HG03575 (cell line): ENCODE results near the gene COL6A3.
"Not testable (repeated sequence)": the region's sequence is repeated elsewhere in the genome, so short reads cannot be mapped to it uniquely, and the experiment has no call there.

Experiments used
- ATAC-seq: cut with Tn5 transposase; IDR thresholded peaks from one replicate; pipeline ENCODE4 v1.9.1; 2021; ENCODE audit not compliant: unreplicated experiment, insufficient number of reproducible peaks, low FRiP score; ENCODE audit errors: extremely low read depth

The COL6A3 gene

DNA sequence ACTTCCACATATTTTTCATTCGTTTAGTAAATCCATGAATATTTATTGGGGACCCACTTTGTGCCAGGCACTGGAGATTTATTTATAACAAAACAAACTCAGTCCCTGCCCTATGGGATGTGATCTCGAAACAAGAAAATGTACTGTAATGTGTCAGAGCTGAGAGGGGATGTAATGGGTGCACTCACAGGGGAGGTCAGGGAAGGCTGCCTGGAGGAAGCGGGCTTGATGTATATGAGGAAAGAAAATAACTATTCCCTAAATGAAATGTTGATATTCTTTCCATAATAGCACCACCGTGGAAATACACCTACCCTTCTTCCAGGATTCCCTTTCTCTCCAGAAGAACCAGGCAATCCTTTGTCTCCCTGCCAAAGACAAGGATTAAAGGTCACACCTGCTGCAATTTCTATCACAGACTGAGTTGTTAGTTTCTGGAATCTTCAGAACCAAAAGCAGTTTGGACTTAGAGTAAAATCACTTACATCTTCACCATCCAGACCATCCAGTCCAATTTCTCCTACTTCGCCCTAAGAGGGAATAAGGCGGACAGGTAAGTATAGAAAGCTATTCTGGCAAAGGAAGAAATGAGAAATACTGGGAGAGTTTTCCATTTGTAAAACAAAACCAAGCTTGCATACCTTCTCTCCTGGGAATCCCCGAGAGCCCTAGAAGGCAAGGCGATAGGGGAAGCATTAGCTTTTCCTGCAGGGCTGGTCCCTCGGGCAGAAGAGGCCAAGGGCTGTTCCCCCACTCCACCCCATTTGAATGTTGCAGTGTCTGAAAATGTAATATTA lies 55.0 kb downstream of the COL6A3 start:
- no peak for ATAC-seq

DNA sequence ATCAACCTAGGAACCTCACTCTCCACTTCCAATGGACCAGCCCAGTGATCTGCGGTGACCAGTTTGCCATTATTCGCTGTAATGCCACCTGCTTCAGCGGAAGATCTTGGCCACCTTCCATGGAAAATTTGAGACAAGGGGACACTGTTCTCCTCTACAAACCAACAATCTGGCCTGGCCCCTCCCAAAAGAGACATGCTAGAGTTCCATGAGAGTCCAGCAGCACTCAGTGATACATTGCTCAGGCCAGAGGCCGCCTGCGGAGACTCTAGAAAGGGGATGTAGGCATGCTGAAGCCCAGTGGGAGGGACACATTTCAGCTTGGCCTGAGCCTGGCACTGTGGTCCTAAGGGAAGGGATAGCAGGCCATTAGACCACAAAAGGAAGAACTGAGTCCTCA lies 58.3 kb downstream of the COL6A3 start:
- no peak for ATAC-seq

DNA sequence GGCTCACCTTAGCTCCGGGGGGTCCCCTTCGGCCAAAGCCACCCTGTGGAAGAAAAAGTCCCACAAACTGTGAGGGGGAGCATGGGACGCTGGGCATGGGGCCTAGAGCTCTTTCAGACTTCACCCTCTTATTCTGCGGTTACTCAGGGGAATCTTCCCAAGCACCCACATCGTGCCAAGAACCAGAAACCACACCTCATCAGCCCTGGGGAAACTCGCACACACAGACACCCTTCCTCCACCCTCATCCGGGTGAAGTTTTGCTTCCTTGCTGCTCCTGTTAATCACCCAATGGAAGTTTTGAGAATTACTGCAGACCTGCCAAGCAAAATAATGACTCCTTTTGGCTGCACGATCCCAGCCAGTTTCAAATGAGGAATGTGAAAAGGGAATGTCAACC lies 59.1 kb downstream of the COL6A3 start:
- ATAC-seq: no peak

DNA sequence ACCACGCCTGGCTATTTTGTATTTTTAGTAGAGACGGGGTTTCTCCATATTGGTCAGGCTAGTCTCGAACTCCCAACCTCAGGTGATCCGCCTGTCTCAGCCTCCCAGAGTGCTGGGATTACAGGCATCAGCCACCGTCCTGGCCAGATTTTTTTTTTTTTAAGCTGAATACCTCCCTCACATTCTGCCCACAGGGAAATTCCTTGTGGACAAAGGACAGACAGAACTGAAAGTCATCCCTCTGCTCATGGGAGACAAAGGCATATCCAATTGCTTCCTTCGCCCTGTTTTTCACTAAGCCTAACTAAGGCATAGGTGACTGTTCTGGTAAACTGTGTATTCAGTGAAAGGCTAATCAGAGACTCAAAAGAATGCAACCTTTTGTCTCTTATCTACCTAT lies 59.8 kb downstream of the COL6A3 start:
- not testable (repeated sequence) for ATAC-seq

DNA sequence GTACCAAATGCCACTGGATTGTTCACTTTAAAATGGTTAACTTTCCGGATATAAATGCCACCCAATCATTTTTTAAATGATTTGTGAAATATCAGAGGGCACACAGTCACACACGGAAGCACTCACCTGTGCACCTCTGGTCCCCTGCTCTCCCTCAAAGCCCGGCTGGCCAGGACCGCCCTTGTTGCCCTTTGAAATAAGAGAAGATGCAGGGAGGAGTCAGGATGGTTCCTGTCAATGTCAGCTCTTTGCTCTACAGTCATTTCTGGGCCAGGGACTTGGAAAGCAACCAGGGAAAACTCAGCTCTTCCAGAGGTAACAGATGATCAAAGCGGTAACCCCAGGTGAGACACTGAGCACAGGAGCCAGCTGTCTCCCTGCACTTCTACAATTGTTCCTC lies 60.7 kb downstream of the COL6A3 start:
- ATAC-seq: no peak

DNA sequence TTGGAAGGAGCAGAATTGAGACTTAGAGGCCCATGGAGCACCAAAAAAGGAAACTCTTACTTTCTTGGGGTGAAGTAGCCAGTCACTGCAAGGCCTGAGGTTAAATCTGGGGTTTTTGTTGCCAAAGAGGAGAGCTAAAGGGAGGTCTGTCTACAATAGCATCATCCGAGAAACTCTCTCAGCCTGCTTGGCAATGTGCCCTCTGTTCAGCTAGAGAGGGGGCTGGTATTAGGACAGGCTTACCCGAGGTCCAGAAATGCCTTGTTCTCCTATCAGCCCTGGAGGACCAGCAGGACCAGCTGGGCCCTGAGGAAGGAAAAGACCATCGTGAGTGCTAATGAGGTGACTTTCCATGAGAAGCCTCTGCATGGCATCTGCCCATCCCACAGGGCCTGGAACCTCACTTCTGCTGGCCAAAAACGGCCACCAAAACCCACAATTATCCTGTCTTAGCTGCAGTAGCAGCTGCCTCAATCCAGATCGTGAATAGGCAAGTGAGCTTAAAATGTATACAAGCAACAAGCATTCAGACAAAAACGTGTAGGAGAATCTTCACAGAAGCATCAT lies 61.6 kb downstream of the COL6A3 start:
- ATAC-seq: no peak

DNA sequence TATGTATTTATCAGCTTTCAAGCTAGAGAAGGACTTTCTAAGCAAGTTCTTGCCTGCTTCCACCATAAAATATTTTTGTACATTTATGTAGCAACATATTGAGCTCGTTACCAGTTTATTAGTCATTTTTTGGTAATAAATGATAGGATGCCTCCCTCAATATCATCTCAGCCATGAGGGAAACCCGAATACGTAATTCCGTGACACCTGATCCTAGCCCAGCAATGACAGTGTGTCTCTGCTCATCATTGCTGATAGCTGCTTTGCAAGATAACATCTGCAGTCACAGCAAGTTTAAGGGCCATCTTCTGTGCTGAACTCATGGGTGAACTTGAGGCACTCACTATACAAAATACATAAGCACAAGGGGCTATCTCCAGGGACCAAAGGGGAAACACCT lies 62.2 kb downstream of the COL6A3 start:
- no peak for ATAC-seq

DNA sequence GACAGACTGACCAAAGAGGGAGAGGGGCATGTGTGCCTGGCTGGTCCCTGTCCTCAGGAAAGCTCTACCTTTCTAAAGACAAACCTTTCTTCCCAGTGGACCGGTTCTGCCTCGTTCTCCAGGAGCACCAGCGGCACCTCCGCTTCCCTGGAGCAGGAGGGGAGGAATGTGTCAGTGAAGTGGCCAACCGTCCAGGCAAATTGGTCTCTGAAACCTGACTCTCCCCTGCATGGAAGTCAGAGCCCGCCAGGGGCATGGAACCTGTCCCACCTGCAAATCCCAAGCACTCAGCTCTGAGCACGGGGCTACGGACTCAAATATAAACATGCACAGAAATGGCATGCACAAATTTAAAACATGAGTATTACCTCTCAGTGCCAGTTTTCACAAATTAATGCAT lies 62.9 kb downstream of the COL6A3 start:
- ATAC-seq: no peak

DNA sequence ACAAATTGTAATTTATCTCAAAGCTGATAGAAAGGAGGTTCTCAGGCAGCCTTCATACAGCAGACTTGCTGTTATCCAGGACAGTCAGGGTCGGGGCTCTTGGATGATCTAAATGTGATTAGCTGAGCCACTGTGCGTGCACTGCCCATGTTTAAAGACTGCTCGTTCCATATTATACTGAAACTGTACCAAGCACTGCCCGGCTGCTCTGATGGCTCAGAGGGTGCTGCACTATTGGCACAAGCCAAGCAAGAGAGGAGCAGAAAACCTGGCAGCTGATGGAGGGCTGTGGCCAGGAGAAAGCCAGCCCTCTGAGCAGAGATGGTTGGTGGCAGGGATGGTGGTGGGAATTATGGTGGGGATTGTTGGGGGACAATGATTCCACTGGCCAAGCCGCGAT lies 63.4 kb downstream of the COL6A3 start:
- ATAC-seq: no peak

DNA sequence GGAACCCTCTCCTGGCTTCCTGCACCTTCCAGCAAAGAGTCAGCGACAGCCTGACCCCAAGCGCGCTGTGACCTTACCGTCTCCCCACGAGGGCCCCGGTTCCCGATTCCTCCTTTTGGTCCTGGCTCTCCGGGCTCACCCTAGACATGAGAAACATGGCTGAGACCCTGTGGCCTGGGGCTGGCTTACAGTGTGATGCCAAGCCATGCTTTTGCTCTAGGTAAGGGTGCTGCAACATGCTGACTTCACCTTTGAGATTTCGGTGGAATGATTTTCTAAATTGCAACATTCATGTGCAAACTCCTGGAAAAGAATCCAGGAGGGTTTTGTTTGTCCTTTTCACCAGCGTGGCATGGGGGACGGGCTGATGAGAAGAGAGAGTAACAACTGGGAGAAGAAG lies 63.9 kb downstream of the COL6A3 start:
- no peak for ATAC-seq

DNA sequence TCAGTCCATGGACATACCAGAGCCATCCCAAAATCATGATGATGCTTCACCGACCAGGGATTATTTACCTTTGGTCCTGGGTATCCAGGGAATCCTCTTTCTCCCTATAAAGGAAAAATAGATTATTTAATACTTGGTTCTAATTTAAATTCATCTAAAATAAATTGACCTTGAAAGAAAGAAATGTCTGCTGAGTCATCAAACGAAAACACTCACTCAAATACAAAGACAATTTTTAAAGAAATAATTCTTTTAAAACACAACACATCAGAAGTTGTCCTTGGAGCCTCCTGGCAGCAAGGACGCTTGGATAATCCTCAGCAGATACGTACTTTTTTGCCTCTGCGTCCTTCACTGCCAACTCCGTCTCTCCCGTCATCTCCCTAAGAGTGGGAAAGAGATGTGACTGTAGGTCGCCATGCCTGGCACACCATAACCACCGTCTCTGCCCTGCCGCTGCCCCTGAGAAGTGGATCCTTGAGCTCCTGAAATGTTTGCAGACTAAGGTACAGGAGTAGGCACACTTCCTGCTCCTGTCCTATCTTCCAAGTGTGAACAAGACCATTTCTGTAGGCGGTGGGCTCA lies 65.6 kb downstream of the COL6A3 start:
- no peak for ATAC-seq

DNA sequence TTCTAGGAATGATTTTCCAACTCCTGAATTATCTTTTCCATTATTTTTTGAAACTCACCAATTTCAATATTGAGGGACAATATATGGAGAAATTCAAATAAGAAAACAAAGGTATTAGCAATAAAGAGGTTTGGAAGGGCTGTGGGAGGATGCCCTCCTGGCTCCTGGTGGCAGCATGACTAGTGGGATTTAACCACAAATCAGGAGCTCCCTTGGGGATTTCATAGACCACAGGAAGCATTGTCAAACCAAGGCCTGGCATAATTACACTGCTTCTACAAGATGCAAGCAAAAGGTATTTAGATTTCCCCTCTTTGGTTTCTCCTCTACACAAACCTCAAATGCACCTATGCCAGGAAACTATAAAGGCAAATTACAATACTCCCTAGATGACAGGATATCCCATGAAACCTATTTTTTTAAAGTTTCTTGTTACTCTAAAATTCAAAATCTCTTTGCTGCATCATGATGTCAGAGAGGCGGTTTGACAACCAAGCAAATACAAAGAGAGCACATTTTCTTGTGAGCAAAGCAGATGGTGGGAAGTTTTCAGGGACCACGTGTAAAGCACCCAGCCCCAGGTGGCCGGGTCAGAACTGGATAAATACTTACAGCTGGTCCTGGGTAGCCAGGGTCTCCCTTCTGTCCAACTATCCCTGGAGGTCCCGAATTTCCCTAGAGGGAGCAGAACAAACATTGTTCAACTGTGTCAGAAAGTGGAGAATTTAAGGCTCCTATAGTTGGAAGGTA lies 67.9 kb downstream of the COL6A3 start:
- no peak for ATAC-seq

DNA sequence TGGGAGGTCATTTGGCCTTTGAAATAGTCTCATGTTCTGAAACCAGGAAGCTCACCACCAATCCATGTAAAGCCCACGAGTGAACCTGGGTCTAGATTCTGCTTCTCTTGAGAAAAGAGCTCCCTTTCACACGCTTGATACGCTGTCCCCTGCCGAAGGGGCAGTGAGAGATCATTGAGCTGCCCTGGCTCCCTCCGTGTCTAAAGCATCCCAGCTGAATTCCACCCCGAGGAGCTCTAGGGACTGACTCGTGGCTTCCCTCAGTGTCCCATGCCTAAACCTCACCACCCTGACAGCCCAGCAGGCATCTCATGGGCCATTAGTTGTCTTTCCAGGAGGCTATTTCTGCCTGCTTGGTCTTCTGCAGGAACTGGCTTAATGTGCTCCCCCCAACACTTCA lies 68.6 kb downstream of the COL6A3 start:
- no peak for ATAC-seq

DNA sequence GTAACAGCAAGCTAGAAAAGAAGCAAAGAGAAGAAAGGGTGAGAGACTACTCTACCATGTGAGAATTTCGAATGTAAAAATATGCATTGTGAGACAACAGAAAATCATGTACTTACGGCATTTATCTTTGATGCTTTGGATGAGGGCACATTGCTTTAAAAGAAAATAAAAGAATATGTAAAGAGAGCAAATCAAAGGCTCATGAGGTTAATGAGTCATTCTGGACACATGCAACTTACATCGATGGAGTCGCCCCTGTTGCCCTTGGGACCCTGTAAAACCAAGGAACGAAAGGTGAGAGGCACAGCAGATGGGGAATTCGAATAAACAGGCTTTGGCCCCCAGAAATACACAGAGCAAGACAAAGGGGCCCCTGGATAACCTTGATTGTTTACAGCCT lies 69.0 kb downstream of the COL6A3 start:
- ATAC-seq: no peak

DNA sequence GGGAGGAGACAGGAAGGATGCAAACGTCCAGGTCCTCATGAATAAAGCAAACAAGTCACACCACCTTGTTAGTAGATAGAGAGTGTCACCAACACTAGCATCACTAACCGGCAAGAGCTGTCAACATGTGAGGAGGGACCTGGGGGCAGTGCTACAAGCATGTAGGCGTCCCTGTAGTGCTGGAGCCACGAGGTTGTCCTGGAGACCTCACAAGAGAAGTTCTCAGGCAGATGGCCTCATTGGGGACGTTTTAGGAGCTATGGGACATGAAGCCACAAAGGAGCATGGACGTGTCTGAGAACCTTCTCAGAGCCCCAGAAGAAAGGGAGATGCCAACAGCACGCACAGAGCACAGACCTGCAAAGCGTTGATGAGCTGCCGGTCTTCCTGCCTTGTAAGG lies 70.0 kb downstream of the COL6A3 start:
- no peak for ATAC-seq

DNA sequence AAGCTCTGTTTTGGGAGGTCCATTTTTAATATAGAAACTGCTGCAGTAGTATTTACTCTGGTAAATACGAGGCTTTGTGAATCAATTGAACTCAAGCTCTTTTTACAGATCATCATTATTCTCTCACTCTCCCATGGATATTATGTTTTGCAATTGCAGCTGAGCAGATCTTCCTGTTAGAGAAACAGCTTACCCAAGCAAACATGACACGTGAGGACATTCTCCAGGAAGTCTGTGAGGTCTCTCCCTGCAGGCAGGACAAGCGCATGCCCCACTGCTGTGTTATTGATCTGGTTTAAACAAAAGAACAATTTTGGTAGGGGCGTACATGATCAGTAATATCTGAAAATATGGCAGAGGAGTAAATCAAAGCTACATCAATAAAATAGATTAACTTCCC lies 72.1 kb downstream of the COL6A3 start:
- no peak for ATAC-seq

DNA sequence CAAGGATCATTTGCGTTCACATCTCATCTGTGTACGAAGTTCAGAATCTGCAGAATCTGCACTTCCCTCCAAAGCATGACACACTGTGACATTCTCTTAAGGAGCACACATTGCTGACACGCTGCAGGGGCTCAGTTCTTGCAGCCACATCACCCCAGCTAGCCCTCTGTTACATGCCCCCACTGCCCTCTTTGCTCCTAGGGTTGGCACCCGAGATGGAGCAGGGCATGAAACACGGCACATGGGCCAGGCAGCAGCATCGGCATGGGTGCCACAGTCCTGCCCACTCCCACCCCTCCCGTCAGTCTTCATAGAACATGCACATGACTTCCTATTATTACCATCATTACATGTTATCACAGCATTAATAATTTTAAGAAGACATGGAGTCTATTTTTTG lies 76.4 kb downstream of the COL6A3 start:
- no peak for ATAC-seq

DNA sequence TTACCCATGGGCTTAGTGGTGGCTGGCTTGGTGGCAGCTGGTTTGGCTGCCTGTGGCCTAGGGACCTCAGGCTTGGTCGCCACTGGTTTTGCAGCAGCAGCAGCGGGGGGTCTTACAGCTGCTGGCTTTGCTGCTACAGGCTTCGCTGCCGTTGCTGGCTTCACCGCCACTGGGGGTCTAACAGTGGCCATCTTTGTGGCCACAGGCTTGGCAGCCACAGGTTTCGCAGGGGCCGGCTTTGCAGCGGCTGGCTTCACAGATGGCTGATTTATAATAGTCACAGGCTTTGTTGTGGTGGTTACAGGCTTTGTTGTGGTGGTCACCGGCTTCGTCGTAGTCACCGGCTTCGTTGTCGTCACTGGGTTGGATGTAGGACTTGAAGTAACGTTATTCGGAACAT lies 77.8 kb downstream of the COL6A3 start:
- ATAC-seq: no peak

DNA sequence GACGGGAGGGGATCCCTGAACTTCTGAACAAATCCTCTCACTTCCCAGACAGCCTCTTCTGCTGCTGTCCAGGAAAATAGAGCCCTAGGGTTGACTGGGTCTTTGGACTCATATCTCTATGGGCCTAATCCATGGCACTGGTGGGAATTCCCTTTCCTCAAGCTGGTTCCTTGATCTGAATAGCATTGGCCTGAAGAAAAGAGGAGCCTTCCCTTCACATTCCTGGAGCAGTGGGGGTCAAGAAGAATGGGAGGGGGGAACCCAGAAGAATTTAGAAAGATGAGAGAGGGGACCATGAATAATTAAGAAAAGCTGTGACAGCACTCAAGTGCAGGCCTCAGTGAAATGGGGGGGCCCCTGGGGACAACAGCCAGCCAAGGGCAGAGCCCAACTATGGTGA lies 80.2 kb downstream of the COL6A3 start:
- no peak for ATAC-seq

DNA sequence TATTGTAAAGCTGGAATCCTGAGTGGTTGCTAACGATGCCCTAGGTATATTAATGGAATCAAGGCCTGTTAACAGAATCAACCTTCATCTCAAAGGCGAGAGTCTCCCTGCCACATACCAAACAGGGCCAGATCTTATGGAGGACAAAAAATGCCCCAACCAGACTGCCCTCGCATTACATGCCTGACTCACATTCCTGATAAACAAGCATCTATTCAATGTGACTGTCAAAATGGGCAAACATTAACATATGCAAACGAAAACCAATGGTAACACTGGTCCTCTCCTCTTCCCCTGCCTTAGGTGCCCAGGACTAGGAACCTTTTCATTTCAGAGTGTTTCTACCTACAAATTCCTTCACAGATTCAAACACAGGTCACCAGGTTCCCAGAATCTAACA lies 83.4 kb downstream of the COL6A3 start:
- ATAC-seq: no peak
